ENCODE results near the gene HSP90AB1. TPM values are rescaled to one million over a fixed set of nuclear protein-coding genes. Genes with fewer than 3 reads are reported as not detected.

Gene HSP90AB1
- total and polyA plus RNA-seq, 9 of the 15 experiments (the other 6 are each of a cell fraction or from before 2014, with no cell fraction given): 1,780 to 3,358 (median 2,262) TPM

DNA sequence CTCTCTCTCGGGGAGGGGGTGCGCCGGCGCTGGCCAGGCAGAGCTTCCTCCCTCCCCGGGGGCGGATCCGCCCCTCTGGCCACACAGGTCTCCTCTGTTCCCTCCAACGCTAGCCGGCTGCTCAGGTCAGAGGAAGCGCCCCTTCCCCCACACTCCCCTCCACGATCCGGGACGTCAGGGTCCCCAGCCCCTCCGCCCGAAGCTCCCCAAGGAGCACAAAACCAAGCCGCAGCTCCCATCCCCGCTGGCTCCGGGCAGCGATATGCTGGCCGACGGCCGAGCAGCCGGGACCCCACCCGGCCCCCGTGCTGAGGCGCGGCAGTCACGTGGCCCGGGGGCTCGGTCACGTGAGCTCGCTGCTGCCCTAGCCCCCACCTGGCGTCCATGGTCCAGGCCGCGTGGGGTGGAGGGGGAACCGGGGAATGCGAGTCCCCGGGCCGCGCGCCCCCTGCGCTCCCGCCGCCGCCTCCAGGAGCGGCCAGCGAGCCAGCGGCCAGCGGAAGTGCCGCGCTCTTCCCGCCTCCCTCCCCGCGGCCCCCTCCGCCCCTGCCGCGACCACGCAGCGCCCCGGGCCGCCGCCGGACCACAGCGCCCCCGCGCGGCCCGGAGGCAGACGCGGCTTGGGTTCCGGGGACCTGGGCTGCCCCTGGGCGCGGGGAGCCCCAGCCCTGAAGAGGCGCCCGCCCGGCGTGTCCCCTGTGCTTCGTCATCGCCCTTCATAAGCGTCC is 10.3 kb downstream of the HSP90AB1 start, which contains the start of gene SLC35B2 (continued):
- TF ChIP-seq, protein P1, sequence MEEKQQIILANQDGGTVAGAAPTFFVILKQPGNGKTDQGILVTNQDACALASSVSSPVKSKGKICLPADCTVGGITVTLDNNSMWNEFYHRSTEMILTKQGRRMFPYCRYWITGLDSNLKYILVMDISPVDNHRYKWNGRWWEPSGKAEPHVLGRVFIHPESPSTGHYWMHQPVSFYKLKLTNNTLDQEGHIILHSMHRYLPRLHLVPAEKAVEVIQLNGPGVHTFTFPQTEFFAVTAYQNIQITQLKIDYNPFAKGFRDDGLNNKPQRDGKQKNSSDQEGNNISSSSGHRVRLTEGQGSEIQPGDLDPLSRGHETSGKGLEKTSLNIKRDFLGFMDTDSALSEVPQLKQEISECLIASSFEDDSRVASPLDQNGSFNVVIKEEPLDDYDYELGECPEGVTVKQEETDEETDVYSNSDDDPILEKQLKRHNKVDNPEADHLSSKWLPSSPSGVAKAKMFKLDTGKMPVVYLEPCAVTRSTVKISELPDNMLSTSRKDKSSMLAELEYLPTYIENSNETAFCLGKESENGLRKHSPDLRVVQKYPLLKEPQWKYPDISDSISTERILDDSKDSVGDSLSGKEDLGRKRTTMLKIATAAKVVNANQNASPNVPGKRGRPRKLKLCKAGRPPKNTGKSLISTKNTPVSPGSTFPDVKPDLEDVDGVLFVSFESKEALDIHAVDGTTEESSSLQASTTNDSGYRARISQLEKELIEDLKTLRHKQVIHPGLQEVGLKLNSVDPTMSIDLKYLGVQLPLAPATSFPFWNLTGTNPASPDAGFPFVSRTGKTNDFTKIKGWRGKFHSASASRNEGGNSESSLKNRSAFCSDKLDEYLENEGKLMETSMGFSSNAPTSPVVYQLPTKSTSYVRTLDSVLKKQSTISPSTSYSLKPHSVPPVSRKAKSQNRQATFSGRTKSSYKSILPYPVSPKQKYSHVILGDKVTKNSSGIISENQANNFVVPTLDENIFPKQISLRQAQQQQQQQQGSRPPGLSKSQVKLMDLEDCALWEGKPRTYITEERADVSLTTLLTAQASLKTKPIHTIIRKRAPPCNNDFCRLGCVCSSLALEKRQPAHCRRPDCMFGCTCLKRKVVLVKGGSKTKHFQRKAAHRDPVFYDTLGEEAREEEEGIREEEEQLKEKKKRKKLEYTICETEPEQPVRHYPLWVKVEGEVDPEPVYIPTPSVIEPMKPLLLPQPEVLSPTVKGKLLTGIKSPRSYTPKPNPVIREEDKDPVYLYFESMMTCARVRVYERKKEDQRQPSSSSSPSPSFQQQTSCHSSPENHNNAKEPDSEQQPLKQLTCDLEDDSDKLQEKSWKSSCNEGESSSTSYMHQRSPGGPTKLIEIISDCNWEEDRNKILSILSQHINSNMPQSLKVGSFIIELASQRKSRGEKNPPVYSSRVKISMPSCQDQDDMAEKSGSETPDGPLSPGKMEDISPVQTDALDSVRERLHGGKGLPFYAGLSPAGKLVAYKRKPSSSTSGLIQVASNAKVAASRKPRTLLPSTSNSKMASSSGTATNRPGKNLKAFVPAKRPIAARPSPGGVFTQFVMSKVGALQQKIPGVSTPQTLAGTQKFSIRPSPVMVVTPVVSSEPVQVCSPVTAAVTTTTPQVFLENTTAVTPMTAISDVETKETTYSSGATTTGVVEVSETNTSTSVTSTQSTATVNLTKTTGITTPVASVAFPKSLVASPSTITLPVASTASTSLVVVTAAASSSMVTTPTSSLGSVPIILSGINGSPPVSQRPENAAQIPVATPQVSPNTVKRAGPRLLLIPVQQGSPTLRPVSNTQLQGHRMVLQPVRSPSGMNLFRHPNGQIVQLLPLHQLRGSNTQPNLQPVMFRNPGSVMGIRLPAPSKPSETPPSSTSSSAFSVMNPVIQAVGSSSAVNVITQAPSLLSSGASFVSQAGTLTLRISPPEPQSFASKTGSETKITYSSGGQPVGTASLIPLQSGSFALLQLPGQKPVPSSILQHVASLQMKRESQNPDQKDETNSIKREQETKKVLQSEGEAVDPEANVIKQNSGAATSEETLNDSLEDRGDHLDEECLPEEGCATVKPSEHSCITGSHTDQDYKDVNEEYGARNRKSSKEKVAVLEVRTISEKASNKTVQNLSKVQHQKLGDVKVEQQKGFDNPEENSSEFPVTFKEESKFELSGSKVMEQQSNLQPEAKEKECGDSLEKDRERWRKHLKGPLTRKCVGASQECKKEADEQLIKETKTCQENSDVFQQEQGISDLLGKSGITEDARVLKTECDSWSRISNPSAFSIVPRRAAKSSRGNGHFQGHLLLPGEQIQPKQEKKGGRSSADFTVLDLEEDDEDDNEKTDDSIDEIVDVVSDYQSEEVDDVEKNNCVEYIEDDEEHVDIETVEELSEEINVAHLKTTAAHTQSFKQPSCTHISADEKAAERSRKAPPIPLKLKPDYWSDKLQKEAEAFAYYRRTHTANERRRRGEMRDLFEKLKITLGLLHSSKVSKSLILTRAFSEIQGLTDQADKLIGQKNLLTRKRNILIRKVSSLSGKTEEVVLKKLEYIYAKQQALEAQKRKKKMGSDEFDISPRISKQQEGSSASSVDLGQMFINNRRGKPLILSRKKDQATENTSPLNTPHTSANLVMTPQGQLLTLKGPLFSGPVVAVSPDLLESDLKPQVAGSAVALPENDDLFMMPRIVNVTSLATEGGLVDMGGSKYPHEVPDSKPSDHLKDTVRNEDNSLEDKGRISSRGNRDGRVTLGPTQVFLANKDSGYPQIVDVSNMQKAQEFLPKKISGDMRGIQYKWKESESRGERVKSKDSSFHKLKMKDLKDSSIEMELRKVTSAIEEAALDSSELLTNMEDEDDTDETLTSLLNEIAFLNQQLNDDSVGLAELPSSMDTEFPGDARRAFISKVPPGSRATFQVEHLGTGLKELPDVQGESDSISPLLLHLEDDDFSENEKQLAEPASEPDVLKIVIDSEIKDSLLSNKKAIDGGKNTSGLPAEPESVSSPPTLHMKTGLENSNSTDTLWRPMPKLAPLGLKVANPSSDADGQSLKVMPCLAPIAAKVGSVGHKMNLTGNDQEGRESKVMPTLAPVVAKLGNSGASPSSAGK (IDR thresholded peaks at IDR 0.05): peak; percentile 81
- TF ChIP-seq NCOA1 (IDR thresholded peaks at IDR 0.05; ENCODE audit: low read depth) (no peak), CSDE1 (IDR thresholded peaks at IDR 0.05) (no peak), RNF2 (IDR thresholded peaks at IDR 0.05) (no peak; the same call in 1 of the 2 replicates), FOXK2 (conservative IDR thresholded peaks at IDR 0.05 in 1 of 2, IDR thresholded peaks at IDR 0.05 in 1 of 2; ENCODE audit: low read depth in 2 of 2) (no peak; a peak in 1 of 4 replicates), PML (IDR thresholded peaks at IDR 0.05; ENCODE audit: low read length) (peak; percentile 53; the same call in 1 of the 2 replicates), JUNB (CRISPR knock-in tag; conservative IDR thresholded peaks at IDR 0.05) (no peak), ZNF224 (CRISPR knock-in tag; IDR thresholded peaks at IDR 0.05) (peak; percentile 91; the same call in 1 of the 2 replicates), ATF1 (CRISPR knock-in tag; IDR thresholded peaks at IDR 0.05) (peak; percentile 2; the same call in 1 of the 2 replicates), ATF1 (tag; IDR thresholded peaks at IDR 0.05) (peak; percentile 62), MTA3 (IDR thresholded peaks at IDR 0.05; ENCODE audit: borderline replicate concordance) (no peak; the same call in none of the 2 replicates), ZNF79 (CRISPR knock-in tag; IDR thresholded peaks at IDR 0.05; ENCODE audit: low read depth) (no peak), HNRNPUL1 (IDR thresholded peaks at IDR 0.05; ENCODE audit: low read length) (no peak), DACH1 (IDR thresholded peaks at IDR 0.05; ENCODE audit: partially characterized antibody) (peak; percentile 10), FOSL1 (tag; conservative IDR thresholded peaks at IDR 0.05) (peak; percentile 74)
- TF ChIP-seq, protein P2, sequence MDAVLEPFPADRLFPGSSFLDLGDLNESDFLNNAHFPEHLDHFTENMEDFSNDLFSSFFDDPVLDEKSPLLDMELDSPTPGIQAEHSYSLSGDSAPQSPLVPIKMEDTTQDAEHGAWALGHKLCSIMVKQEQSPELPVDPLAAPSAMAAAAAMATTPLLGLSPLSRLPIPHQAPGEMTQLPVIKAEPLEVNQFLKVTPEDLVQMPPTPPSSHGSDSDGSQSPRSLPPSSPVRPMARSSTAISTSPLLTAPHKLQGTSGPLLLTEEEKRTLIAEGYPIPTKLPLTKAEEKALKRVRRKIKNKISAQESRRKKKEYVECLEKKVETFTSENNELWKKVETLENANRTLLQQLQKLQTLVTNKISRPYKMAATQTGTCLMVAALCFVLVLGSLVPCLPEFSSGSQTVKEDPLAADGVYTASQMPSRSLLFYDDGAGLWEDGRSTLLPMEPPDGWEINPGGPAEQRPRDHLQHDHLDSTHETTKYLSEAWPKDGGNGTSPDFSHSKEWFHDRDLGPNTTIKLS (IDR thresholded peaks at IDR 0.05; ENCODE audit: borderline replicate concordance, low read depth): peak; percentile 69

Measured in K562 (cell line).